NCI-H524 treated with DMSO at 0.1 percent for 48 hours (cell line): Measurements from ENCODE around the gene RNF213.
A peak's percentile ranks its signal among the peaks of the same experiment; 100 is the strongest.

Experiments used
- DNase-seq: peaks from one replicate; lab custom pipeline; 2025; lab: John Stamatoyannopoulos, UW

RNF213 gene

GRCh38 chr17:80419255-80419654 is 158.6 kb downstream of the RNF213 start:
- DNase-seq: no peak

GRCh38 chr17:80421381-80422090 is 160.9 kb downstream of the RNF213 start:
- DNase-seq: no peak

- DNase-seq: no peak
Measured at GRCh38 chr17:80422276-80422675, 161.6 kb downstream of the RNF213 start.

- DNase-seq: no peak
Measured at GRCh38 chr17:80422981-80423380, 162.3 kb downstream of the RNF213 start.

GRCh38 chr17:80423536-80424225 is 163.0 kb downstream of the RNF213 start:
- DNase-seq: no peak

GRCh38 chr17:80424261-80424660 is 163.6 kb downstream of the RNF213 start:
- DNase-seq: no peak

GRCh38 chr17:80424878-80425765 is 164.5 kb downstream of the RNF213 start:
- DNase-seq: no peak

GRCh38 chr17:80425835-80426426 is 165.3 kb downstream of the RNF213 start:
- no peak for DNase-seq

GRCh38 chr17:80426671-80427326 is 166.1 kb downstream of the RNF213 start:
- peak; percentile 30 for DNase-seq

- no peak for DNase-seq
Measured at GRCh38 chr17:80427366-80428282, 167.0 kb downstream of the RNF213 start.

- no peak for DNase-seq
Measured at GRCh38 chr17:80428363-80428762, 167.7 kb downstream of the RNF213 start.

GRCh38 chr17:80428796-80429195 is 168.1 kb downstream of the RNF213 start:
- DNase-seq: no peak

GRCh38 chr17:80429356-80430275 is 169.0 kb downstream of the RNF213 start:
- no peak for DNase-seq

GRCh38 chr17:80430446-80431245 is 170.0 kb downstream of the RNF213 start:
- DNase-seq: no peak

- no peak for DNase-seq
Measured at GRCh38 chr17:80431246-80432195, 170.9 kb downstream of the RNF213 start.

GRCh38 chr17:80432350-80432955 is 171.8 kb downstream of the RNF213 start:
- no peak for DNase-seq

GRCh38 chr17:80432961-80433550 is 172.4 kb downstream of the RNF213 start:
- DNase-seq: no peak
